ENCODE measurements around the gene CPNE2.

DNA sequence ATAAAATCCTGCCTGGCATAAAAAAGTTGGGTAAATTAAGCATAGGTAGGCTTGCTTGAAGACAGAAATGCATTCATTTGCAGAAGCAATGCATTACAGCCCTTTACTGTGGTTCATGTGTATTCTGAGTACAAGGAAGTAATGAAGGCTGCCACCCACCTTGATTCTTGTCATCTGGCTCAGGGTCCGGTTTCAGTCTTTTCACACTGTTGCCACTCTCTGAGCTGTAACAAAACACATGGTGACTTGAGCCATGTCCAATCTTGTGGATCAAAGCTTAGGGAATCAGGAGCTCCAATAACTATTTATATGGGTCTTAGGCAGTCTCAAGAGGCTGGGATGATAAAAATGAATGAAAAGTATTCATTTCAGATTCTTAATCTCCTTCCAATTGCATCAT is 71.5 kb downstream of the CPNE2 start:
- TF ChIP-seq YY1 (IDR thresholded peaks at IDR 0.05; ENCODE audit: insufficient read depth, insufficient read length) (no peak), SUZ12 (IDR thresholded peaks at IDR 0.05; ENCODE audit: extremely low read depth, insufficient read depth, insufficient read length) (no peak)
